SK-N-SH (cell line): ENCODE results near the gene NRTN.

Experiments
- CTCF ChIP-seq: fragments of 200-600 bp; sonication (generic); IDR thresholded peaks from 2 replicates; pipeline ENCODE4 v1.6.1; 2017; ENCODE audit warnings: antibody characterized with exemption, mild to moderate bottlenecking, moderate library complexity
- EZH2phosphoT487 ChIP-seq: fragments of 200-600 bp; sonication (generic); IDR thresholded peaks from 2 replicates; pipeline ENCODE4 v1.6.1; 2017; ENCODE audit warnings: low read depth, mixed run types, mild to moderate bottlenecking, antibody characterized with exemption, moderate library complexity, borderline replicate concordance
- FOSL2 ChIP-seq: IDR thresholded peaks from 2 replicates; pipeline ENCODE4 v1.4.0; 2012; ENCODE audit warnings: low read depth, mild to moderate bottlenecking, moderate library complexity, borderline replicate concordance
- RCOR1 ChIP-seq: fragments of 150-350 bp; IDR thresholded peaks from 2 replicates; pipeline ENCODE4 v1.6.1; 2017; ENCODE audit warnings: antibody characterized with exemption, low read length
- REST ChIP-seq: IDR thresholded peaks from 2 replicates; pipeline ENCODE4 v1.6.1; 2012; ENCODE audit warnings: mild to moderate bottlenecking, low read depth, low read length, moderate library complexity
- RFX5 ChIP-seq: IDR thresholded peaks from 2 replicates; pipeline ENCODE4 v1.6.1; 2012; ENCODE audit warnings: mild to moderate bottlenecking, improper control_type of control experiment, low read length
- TEAD4 ChIP-seq: IDR thresholded peaks from 2 replicates; pipeline ENCODE4 v1.4.0; 2012; ENCODE audit warnings: mild to moderate bottlenecking, borderline replicate concordance; ENCODE audit not compliant: insufficient read depth

- TF ChIP-seq REST (no peak), TEAD4 (no peak), RCOR1 (no peak), EZH2phosphoT487 (no peak), FOSL2 (no peak), RFX5 (no peak), CTCF (no peak)
Measured at GRCh38 chr19:5877427-5877826, 72.6 kb downstream of the NRTN start.
